GM21515 (cell line): ENCODE results near the gene CCDC187.

ENCODE experiments used
- ATAC-seq: cut with Tn5 transposase; IDR thresholded peaks from one replicate; pipeline ENCODE4 v1.9.1; 2021; ENCODE audit not compliant: unreplicated experiment

The CCDC187 gene

DNA sequence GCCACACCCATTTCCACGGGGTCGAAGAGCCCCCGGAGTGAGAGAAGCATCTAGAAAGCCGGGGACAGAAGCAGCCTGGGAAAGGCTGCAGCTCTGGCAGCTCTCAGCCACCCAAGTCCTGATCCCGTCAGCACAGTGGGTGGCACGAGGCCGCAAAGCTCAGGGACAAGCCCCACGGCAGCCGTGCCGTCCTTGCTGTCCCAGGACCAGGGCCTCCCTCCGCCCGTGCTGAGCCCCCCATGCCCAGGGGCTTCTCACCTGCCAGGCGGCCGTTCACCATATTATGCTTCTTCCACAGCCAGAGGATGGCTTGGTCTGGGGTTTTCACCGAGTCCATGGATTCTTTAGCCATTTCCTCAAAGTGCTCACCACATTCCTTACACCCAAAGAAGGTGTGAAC lies 92.9 kb downstream of the CCDC187 start:
- ATAC-seq, result no peak

DNA sequence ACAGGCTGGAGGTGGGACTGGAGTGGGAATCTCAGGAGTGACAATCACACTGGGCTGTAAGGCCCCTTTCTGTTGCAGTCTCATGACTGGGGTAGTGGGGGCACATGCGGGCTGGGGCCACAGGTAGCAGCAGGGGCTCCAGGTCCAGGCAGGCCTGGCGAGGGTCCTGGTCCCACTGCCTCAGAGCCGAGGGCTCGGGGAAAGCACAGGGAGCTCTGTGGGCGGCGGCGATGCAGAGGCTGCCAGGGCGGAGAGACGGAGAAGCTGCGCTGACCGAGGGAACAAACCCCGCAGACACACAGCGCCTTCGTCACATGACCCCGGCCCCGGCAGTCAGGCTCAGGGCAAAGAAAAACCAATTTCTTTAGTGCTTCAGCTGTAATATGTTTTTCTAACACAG lies 93.6 kb downstream of the CCDC187 start:
- no peak for ATAC-seq

DNA sequence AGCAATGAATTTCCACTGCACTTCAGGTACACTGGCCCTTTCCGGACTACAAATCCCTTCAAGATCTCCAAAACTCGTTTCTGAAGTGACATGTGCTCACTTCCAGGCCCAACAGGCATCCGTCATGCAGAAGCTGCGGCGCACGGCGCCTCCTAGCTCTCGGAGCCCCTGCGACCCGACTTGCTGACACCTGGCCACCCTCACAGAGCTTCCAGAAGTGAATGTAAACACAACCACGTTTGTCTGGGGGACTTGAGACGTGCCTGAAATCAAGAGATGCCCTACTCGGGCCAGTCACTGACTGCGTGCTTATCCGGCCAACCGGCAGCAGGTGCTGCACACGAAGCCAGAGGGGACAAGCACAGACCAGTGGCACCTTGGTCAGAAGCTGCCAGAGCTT lies 94.1 kb downstream of the CCDC187 start:
- no peak for ATAC-seq

DNA sequence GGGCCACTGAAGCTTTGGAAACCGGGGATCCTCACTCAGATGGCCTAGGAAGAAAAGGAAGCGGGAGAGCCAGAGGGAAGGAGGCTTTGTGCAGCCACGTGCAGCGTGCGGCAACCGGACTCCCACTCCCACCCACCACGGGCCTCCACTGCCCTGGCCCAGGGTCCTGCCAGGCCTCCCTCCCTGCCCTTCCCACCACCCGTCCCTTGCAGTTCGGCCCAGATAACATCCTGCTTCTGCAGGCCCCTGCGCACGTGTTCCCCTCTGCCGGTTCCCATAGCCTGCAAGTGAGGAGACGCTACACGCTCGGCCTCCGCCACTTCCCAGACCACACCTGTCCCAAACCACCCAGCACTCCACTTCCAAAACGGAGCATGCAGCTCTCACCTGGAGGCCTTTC lies 94.7 kb downstream of the CCDC187 start:
- ATAC-seq, result no peak

DNA sequence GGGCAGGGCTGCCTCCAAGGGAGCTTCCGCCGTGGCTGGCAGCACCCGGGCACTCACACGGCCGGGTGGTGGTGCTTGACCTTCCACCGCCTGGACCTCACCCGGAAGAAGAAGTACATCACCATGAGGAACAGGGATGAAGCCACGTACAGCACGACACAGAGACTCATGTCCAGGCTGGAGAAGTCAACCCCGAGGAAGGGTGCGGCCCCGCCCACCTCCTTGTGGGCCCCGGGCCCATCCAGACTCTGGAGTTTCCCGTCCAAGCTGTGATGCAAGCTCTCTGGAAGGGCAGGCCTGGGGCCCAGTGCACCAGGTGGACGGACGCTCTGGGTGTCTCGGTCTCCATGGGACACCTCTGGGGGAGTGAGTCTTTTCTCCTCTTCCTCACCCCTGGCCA lies 95.2 kb downstream of the CCDC187 start:
- ATAC-seq, result no peak

DNA sequence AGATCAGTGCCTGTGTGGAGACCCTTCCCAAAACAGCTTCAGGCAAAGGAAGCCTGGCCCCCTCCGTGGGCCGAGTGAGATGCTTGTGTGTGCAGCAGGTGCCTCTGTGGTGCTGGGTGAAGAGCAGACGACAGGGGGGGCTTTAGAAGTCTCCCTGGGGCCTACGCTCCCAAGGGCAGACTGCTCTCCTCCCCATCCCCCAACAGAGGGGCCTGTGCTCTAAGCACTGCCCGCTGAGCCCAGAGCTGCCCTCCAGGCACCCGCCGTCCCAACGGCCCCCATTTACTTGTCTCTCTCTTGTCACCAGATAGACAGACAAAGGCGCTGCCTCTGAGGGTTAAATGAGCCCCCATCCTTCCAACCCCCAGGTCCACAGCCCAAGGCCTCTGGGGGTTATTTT lies 96.3 kb downstream of the CCDC187 start:
- no peak for ATAC-seq

DNA sequence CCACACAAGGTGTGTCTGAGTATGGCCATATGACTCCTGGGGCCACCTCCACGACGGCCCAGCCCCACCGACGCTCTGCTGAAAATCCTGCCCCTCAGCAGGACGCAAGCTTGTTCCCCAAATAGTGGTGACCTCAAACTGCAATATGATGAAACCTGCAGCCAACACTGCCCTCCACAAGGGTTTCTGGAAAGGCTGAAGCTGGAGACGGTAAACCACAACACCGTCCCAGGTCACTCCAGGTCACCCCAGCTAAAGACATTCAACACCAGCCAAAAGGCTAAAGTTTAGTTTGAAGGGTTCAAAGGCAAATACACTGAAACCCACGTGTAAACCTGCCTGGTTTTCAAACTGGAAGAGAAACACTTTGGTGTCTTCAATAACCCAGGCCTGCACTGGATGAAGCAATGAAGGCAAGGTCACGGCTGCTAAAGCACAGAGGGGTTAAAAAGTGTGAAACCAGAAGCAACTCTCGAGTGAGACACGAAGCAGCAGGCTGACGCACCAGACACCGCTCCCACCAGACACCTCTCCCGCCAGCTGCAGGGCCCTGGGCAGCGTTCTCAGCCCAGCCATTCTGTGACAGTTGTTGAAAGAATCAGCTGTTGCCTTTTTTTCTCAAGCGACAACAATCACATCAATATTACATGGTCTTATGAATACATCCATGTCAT lies 97.2 kb downstream of the CCDC187 start:
- ATAC-seq, result no peak

DNA sequence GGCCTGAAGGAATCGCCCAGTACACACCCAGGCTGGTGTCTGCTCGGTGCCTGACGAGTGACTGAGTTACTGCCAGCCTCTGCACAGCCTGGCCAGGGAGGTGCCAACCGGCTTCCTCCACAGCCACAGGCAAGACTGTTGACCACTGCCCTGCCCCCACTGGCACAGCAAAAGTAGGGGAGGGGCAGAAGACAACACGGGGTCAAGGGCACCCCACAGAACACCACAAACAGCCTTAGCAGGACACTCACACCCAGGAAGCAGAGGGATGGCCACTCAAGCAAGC lies 98.2 kb downstream of the CCDC187 start:
- ATAC-seq, result no peak

DNA sequence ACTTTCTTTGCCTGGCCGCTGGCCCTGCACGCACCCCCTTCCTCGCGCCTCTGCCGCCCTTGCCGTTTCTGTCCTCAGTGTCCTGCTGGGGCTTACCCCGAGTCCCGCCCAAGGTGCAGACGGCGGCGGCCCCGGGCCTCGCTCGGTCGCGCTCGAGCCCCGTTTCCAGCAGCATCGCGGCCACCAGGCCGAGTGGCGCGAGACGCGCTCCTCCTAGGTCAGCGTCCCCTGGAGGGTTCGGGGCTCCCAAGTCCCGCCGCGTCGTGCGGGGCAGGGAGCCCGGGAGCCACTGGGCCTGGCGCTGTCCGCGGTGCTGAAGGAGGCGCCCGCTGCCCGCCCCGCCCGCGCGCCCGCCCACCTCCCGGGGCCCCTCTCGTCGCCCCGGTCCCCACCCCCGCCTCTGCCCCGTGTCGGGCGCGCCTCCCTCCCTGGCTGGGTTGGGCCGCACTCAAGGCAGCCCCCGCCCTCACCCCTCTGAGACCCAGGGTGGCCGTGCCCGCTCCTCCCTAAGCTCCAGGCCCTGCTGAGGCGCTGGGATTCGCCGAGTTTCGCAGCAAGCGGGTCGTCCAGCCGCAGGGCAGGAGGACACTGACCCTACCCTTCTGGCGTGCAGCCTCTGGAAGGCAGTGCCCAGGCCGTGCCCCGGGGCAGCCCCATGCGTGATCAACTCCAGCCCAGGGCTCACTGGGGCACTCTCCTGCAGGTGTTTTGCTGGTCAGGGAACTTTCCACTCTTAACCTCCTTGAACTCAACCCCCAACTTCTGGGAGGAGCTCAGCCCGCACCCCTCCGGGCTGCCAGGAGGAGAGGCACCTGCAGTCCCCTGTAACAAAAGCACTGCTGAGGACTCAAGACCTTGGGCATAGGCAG lies 98.8 kb downstream of the CCDC187 start, which contains the start of gene LHX3:
Gene LHX3 (minus strand): TSS at position 291 of the 869 bp plus-strand sequence. CDS start 116 bp downstream, at position 175.
- ATAC-seq, result no peak

DNA sequence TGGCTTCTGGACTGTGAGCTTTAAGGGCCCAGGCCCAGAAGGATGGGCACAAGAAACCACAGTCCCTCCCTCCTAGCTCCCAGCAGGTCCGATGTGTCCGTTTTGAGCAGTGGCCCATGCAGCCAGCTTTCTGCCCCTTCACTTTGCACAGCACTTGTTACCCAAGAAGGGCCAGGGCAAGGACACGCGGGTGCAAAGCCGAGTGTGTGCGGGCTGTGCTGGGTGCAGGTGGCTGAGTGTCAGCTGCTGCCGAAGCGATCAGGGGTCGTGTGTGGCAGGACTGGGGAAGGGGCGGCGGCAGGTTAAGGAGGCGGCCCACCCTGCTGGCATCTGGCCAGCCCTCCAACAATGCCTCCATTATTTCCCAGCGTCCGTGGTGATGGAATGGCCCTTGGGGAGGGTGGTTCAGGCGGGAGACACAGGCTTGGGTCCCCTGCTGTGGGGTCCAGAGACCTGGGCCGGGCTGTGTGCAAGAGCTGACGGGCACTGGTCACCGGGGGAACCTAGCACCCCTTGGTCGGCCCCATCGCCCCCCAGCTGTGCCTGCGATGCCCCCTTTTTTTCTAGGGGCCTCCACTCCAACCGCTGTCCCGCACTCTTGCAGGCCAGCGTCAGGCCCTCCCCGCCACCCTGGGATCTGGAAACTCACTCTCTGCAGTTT lies 99.6 kb downstream of the CCDC187 start:
- no peak for ATAC-seq

DNA sequence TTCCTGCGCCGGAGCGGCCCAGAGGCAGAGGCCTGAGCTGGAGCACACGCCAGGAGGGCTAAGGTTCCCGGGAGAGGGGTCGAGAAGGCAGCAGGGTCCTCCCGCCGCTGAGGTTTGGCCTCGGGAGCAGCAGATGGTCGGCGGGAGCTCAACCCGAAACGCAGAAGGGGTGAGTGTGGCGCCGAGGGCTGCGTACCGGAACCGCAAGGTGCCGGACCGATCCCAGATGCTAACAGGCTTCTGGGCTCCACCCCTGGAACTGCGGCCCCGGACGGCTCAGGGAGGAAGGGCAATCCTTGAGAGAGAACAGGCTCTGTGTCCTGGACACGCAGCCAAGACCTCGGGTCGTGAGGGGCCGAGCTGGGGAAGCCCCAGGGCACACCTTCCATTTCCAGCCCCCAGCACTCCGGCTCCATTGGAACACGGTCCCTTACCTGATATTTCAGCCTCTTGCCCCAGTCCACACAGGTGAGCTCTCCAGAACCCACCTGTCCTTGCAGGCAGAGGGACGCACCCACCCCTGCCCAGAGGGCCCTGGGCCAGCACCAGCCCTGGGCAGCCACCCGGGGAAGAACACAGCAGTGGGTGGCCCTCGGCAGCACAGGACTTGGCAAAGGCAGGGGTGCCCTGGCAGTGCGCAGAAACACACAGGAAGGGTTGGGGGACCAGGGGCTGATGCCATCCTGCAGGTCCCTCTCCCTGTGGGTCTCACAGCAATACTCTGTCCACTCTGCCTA lies 100.3 kb downstream of the CCDC187 start:
- no peak for ATAC-seq

DNA sequence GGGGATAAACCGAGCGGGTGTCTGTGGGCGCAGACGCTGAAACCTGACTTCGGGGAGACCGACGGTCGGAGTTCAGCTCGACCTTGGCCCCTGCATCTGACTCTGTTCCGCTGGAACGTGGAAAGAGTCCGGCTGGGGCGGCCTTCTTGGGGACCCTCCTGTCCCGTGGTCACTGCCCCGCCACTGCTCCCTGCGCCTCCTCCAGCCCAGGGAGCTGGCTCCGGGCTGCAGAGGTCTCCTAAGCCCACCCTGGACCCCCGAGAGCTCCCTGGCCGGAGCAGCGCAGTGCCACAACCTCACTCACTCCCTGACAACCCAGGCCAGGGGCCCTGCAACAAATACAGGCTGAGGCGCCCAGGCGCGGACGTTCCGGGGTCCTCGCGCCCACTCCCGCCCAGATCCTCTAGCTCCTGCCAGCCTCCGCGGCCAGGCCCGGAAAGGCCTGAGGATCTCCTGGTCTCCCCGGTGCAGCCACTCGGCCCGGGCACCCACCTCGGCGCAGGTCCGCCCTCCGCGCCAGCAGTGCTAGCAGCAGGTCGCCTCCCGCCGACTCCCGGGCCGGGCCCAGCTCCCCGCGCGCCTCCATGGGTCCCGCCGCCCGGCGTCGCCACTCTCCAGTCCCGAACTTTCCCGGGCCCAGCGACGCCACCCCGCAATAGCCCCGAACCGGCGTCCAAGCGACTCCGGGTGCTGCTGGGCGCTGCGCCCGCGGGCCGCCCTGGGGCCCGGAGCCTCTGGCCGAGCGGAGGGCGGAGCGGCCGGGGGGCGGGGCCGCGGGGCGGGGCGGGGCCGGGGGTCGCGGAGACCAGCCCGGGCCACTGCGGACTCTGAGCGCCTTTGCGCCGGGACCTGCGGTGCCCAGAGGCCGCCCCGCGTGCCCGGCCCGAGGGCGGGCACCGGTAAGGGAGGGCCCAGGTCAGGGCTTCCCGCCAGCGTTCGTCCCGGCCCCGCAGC lies 101.2 kb downstream of the CCDC187 start:
- no peak for ATAC-seq

DNA sequence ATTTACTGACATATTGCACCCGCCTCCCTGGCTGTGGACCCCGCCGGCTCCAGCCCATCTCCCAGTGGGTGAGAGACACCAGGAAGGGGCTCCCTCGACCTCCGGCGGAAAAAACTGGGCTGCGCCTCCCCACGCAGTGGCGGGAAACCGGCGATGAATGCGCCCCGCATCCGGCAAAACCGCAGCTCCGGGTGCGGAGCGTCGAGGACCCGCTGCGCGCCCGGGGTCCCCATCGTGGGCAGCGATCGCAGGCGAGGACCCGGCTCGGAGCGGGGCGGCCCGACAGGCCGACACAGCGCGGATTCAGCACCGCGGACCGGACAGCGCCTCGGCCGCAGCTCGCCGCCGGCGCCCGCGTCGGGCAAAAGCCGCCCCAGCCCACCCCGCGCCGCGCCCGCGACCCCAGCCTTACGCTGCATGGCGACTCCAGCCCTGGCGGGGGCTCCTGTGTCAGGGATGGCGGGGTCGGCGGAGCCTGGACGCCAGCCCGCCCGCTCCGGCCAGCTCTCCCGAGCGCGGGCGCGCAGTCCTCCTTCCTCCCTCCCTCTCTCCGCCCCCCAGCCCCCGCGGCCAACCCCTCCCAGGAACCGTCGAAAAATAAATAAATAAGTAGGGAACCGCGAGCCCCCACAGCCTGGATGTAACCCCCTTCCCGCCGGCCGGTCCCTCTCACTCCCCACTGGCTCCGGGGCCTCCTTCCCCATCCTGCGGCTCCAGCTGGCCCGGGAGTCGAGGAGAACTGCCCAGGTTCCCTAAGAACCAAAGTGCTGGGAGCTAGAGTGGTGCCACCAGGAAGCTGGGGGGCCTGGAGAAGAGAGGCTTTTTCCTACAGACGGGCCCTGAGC lies 102.1 kb downstream of the CCDC187 start:
- no peak for ATAC-seq

DNA sequence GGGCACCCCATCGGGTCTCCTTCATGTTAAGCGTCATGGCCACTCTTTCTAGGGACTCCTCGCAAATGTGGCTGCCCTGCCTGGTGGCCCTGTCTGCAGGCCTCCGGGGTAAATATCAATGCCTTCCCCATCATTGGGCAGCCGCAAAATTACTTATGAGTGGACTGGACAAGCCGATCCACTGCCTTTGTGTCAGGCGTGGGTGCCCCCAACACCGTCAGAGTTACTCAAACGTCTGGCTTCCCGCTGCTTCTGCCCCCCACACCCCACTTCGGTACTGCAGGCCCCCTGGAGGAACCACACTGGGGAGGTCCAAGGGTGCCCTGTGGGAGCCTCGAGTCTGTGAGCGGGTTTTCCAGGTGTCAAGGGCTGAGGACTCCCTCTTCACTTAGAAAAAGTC lies 102.7 kb downstream of the CCDC187 start:
- ATAC-seq, result no peak

DNA sequence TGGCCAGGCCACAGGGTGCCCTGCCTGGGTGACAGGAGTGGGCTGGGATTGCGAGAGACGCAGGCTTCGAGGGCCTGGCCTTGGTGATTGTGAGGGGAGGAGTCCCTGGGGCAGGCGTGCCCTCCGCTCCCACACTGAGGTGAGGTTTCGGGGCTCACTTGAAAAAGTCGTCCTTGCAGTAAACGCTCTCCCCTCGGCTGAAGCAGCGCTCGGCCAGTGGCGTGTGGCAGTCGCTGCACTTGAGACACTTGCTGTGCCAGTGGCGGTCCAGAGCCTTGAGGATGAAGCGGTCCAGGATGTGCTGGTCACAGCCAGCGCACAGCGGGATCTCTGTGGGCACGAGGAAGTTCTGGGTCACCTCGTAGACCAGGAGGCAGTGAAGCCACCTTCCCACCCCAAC lies 103.5 kb downstream of the CCDC187 start:
- ATAC-seq, result no peak
